ENCODE measurements around the gene IBTK. TPM values are rescaled to one million over a fixed set of nuclear protein-coding genes. Genes with fewer than 3 reads are reported as not detected.

The IBTK gene
- total RNA-seq, 1 experiment from 2014 or later, result 36.6 TPM

DNA sequence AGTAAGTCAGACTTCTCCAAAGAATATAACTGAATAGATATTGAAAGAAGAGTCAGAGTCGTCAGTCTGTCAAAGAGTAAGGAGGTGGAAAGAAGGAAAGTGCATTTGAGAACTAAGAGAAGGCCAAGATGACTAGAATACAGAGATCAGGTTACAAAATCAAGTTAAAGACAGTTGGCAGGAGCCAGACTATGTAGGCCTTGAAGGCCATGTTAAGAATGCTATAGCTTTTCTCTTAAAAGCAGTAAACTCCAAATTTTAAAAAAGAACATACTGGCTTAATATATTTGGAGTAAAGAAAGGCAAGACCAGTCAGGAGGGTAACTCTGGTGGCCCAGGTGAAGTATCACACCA, 68.8 kb downstream of the IBTK start:
- Histone ChIP-seq H3K79me2 (ENCODE audit: insufficient read depth, low read length) (no peaks in the 10 kb centered on the region), H3K4me3 (replicated peaks in 1 of 2; ENCODE audit: low read depth in 1 of 2, low read length in 2 of 2) (no peak overlapping the region), H3K27me3 (ENCODE audit: insufficient read depth, low read length) (no peaks in the 10 kb centered on the region), H3K27ac (ENCODE audit: low read depth, low read length) (no peak overlapping the region), H2AFZ (ENCODE audit: low read depth, low read length, poor library complexity, severe bottlenecking) (no peak overlapping the region), H4K20me1 (ENCODE audit: insufficient read depth) (no peaks in the 10 kb centered on the region), H3K36me3 (ENCODE audit: control insufficient read depth in 1 of 2, insufficient read depth in 2 of 2, low read length in 2 of 2) (peaks cover 3 to 10% of the 10 kb centered on the region in 2 experiments; a peak in 2 of 4 replicates), H3K9me3 (ENCODE audit: control insufficient read depth in 1 of 2, insufficient read depth in 1 of 2, low read depth in 1 of 2, low read length in 2 of 2) (no peaks in the 10 kb centered on the region), H3K4me1 (ENCODE audit: control insufficient read depth in 1 of 2, insufficient read depth in 2 of 2, low read length in 2 of 2) (peaks cover 0 to 4% of the 10 kb centered on the region in 2 experiments; a peak in 2 of 4 replicates), H3K9me2 (ENCODE audit: insufficient read depth) (no peaks in the 10 kb centered on the region), H3K9ac (ENCODE audit: low read length) (no peak overlapping the region), H3K4me2 (ENCODE audit: low read length) (no peak overlapping the region)
- ATAC-seq, result no peak
- RAD21 ChIA-PET (ENCODE audit: low non-redundant PET in 1 of 2, low total read pairs in 2 of 2, uncharacterized antibody in 2 of 2, unreplicated experiment in 2 of 2), result no interaction called here
- no TSS peak for BruUV-seq (replicated peaks)
- CTCF ChIA-PET, result no interaction called here
- POLR2A ChIA-PET, result no interaction called here
- TF ChIP-seq ZFX (IDR thresholded peaks at IDR 0.05), result no peak
- TF ChIP-seq YY1 (IDR thresholded peaks at IDR 0.05; ENCODE audit: extremely low read depth, insufficient replicate concordance, low read depth, low read length), result no peak
- no peak for TF ChIP-seq POLR2AphosphoS5 (IDR thresholded peaks at IDR 0.05; ENCODE audit: low read depth, low read length)
- TF ChIP-seq, protein P1, sequence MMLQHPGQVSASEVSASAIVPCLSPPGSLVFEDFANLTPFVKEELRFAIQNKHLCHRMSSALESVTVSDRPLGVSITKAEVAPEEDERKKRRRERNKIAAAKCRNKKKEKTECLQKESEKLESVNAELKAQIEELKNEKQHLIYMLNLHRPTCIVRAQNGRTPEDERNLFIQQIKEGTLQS (IDR thresholded peaks at IDR 0.05), result no peak
- no peak for TF ChIP-seq ELF1 (IDR thresholded peaks at IDR 0.05; ENCODE audit: borderline replicate concordance, low read depth)
- TF ChIP-seq, protein P2, sequence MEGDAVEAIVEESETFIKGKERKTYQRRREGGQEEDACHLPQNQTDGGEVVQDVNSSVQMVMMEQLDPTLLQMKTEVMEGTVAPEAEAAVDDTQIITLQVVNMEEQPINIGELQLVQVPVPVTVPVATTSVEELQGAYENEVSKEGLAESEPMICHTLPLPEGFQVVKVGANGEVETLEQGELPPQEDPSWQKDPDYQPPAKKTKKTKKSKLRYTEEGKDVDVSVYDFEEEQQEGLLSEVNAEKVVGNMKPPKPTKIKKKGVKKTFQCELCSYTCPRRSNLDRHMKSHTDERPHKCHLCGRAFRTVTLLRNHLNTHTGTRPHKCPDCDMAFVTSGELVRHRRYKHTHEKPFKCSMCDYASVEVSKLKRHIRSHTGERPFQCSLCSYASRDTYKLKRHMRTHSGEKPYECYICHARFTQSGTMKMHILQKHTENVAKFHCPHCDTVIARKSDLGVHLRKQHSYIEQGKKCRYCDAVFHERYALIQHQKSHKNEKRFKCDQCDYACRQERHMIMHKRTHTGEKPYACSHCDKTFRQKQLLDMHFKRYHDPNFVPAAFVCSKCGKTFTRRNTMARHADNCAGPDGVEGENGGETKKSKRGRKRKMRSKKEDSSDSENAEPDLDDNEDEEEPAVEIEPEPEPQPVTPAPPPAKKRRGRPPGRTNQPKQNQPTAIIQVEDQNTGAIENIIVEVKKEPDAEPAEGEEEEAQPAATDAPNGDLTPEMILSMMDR (IDR thresholded peaks at IDR 0.05 in 2 of 3, conservative IDR thresholded peaks at IDR 0.05 in 1 of 3; ENCODE audit: borderline replicate concordance in 1 of 3, insufficient read depth in 1 of 3, low read depth in 2 of 3, low read length in 2 of 3), result no peak
- TF ChIP-seq CEBPB (IDR thresholded peaks at IDR 0.05; ENCODE audit: low read depth), result no peak
- no peak for TF ChIP-seq TCF7L2 (IDR thresholded peaks at IDR 0.05; ENCODE audit: borderline replicate concordance, extremely low read depth, insufficient read depth, insufficient read length)
- TF ChIP-seq EGR1 (IDR thresholded peaks at IDR 0.05; ENCODE audit: low read depth), result no peak
- TF ChIP-seq JUND (IDR thresholded peaks at IDR 0.05), result no peak
- TF ChIP-seq, protein P3, sequence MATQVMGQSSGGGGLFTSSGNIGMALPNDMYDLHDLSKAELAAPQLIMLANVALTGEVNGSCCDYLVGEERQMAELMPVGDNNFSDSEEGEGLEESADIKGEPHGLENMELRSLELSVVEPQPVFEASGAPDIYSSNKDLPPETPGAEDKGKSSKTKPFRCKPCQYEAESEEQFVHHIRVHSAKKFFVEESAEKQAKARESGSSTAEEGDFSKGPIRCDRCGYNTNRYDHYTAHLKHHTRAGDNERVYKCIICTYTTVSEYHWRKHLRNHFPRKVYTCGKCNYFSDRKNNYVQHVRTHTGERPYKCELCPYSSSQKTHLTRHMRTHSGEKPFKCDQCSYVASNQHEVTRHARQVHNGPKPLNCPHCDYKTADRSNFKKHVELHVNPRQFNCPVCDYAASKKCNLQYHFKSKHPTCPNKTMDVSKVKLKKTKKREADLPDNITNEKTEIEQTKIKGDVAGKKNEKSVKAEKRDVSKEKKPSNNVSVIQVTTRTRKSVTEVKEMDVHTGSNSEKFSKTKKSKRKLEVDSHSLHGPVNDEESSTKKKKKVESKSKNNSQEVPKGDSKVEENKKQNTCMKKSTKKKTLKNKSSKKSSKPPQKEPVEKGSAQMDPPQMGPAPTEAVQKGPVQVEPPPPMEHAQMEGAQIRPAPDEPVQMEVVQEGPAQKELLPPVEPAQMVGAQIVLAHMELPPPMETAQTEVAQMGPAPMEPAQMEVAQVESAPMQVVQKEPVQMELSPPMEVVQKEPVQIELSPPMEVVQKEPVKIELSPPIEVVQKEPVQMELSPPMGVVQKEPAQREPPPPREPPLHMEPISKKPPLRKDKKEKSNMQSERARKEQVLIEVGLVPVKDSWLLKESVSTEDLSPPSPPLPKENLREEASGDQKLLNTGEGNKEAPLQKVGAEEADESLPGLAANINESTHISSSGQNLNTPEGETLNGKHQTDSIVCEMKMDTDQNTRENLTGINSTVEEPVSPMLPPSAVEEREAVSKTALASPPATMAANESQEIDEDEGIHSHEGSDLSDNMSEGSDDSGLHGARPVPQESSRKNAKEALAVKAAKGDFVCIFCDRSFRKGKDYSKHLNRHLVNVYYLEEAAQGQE (IDR thresholded peaks at IDR 0.05; ENCODE audit: low read depth), result no peak
- TF ChIP-seq, protein P4, sequence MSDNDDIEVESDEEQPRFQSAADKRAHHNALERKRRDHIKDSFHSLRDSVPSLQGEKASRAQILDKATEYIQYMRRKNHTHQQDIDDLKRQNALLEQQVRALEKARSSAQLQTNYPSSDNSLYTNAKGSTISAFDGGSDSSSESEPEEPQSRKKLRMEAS (IDR thresholded peaks at IDR 0.05), result no peak
- intact Hi-C loops (cut with micrococcal nuclease), result loop anchor here (5.0 kb wide), 1 partner anchor 421 kb away; no protein-coding TSS in a partner anchor
- DNase-seq (ENCODE audit: low read depth, low spot score), result no peak

All from HCT116 (cell line).